ENCODE data around the gene AUTS2. TPM values are rescaled to one million over a fixed set of nuclear protein-coding genes. Genes with fewer than 3 reads are reported as not detected.

Gene AUTS2
- total and polyA plus RNA-seq, 2 donors (not counting 1 experiment from before 2014, with no cell fraction given) = 0.60 to 9.1 TPM

GRCh38 chr7:70799841-70800405 is 1201.6 kb downstream of the AUTS2 start:
- TF ChIP-seq CTCF (conservative IDR thresholded peaks at IDR 0.05 in 1 of 2, IDR thresholded peaks at IDR 0.05 in 1 of 2; ENCODE audit: low read depth in 1 of 2, low read length in 2 of 2) (no peak), EZH2 (IDR thresholded peaks at IDR 0.05; ENCODE audit: low read length, missing control alignments) (no peak)
- Histone ChIP-seq H2AFZ (ENCODE audit: low read length) (no peak overlapping the region), H3K79me2 (ENCODE audit: control insufficient read depth, insufficient read depth, low read length) (no peaks in the 10 kb centered on the region), H4K20me1 (ENCODE audit: control insufficient read depth, extremely low read depth, insufficient read depth, low read length) (no peaks in the 10 kb centered on the region), H3K36me3 (ENCODE audit: control insufficient read depth, insufficient read depth, low read length) (no peaks in the 10 kb centered on the region), H3K9ac (ENCODE audit: insufficient read depth, low read length) (no peak overlapping the region), H3K27me3 (ENCODE audit: control insufficient read depth, insufficient read depth, low read length) (no peaks in the 10 kb centered on the region), H3K4me3 (replicated peaks in 1 of 4; ENCODE audit: control extremely low read depth in 1 of 4, insufficient read depth in 1 of 4, low read depth in 3 of 4, low read length in 4 of 4) (no peak overlapping the region), H3K4me2 (ENCODE audit: extremely low read depth, insufficient read depth, low read length) (no peak overlapping the region), H3K27ac (ENCODE audit: insufficient read depth, low read length) (no peak overlapping the region), H3K9me3 (ENCODE audit: control insufficient read depth, insufficient read depth, low read depth, low read length) (no peaks in the 10 kb centered on the region), H3K4me1 (ENCODE audit: control insufficient read depth, extremely low read depth, insufficient read depth, low read length) (no peaks in the 10 kb centered on the region)
- DNase-seq (ENCODE audit: low read depth in 2 of 2) = no peak

GRCh38 chr7:70805360-70805759 is 1207.1 kb downstream of the AUTS2 start:
- no peak for TF ChIP-seq EZH2 (IDR thresholded peaks at IDR 0.05; ENCODE audit: low read length, missing control alignments)
- no peak for TF ChIP-seq CTCF (conservative IDR thresholded peaks at IDR 0.05 in 1 of 2, IDR thresholded peaks at IDR 0.05 in 1 of 2; ENCODE audit: low read depth in 1 of 2, low read length in 2 of 2)

GRCh38 chr7:70807650-70808049 is 1209.4 kb downstream of the AUTS2 start:
- H3K27me3 ChIP-seq (ENCODE audit: control insufficient read depth, insufficient read depth, low read length) = no peaks in the 10 kb centered on the region
- H2AFZ ChIP-seq (ENCODE audit: low read length) = no peak overlapping the region
- no peaks in the 10 kb centered on the region for H3K36me3 ChIP-seq (ENCODE audit: control insufficient read depth, insufficient read depth, low read length)
- H3K9me3 ChIP-seq (ENCODE audit: control insufficient read depth, insufficient read depth, low read depth, low read length) = no peaks in the 10 kb centered on the region
- H3K4me3 ChIP-seq (replicated peaks in 1 of 4; ENCODE audit: control extremely low read depth in 1 of 4, insufficient read depth in 1 of 4, low read depth in 3 of 4, low read length in 4 of 4) = no peak overlapping the region
- H3K4me2 ChIP-seq (ENCODE audit: extremely low read depth, insufficient read depth, low read length) = no peak overlapping the region
- H3K9ac ChIP-seq (ENCODE audit: insufficient read depth, low read length) = no peak overlapping the region
- no peaks in the 10 kb centered on the region for H4K20me1 ChIP-seq (ENCODE audit: control insufficient read depth, extremely low read depth, insufficient read depth, low read length)
- no peak for TF ChIP-seq CTCF (conservative IDR thresholded peaks at IDR 0.05 in 1 of 2, IDR thresholded peaks at IDR 0.05 in 1 of 2; ENCODE audit: low read depth in 1 of 2, low read length in 2 of 2)
- H3K79me2 ChIP-seq (ENCODE audit: control insufficient read depth, insufficient read depth, low read length) = no peaks in the 10 kb centered on the region
- no peak for DNase-seq (ENCODE audit: low read depth in 2 of 2)
- no peaks in the 10 kb centered on the region for H3K4me1 ChIP-seq (ENCODE audit: control insufficient read depth, extremely low read depth, insufficient read depth, low read length)
- no peak overlapping the region for H3K27ac ChIP-seq (ENCODE audit: insufficient read depth, low read length)

More at GRCh38 chr7:70805360-70805759, 1207.1 kb downstream of the AUTS2 start:
- H3K4me3 ChIP-seq (replicated peaks in 1 of 4; ENCODE audit: control extremely low read depth in 1 of 4, insufficient read depth in 1 of 4, low read depth in 3 of 4, low read length in 4 of 4) = no peak overlapping the region
- H4K20me1 ChIP-seq (ENCODE audit: control insufficient read depth, extremely low read depth, insufficient read depth, low read length) = no peaks in the 10 kb centered on the region
- no peaks in the 10 kb centered on the region for H3K27me3 ChIP-seq (ENCODE audit: control insufficient read depth, insufficient read depth, low read length)
- no peak overlapping the region for H2AFZ ChIP-seq (ENCODE audit: low read length)
- no peak overlapping the region for H3K4me2 ChIP-seq (ENCODE audit: extremely low read depth, insufficient read depth, low read length)
- H3K79me2 ChIP-seq (ENCODE audit: control insufficient read depth, insufficient read depth, low read length) = no peaks in the 10 kb centered on the region
- no peak overlapping the region for H3K27ac ChIP-seq (ENCODE audit: insufficient read depth, low read length)
- no peaks in the 10 kb centered on the region for H3K4me1 ChIP-seq (ENCODE audit: control insufficient read depth, extremely low read depth, insufficient read depth, low read length)
- H3K9ac ChIP-seq (ENCODE audit: insufficient read depth, low read length) = no peak overlapping the region
- peak in 1 of 2 donors; percentile 67 for DNase-seq (ENCODE audit: low read depth in 2 of 2)
- H3K9me3 ChIP-seq (ENCODE audit: control insufficient read depth, insufficient read depth, low read depth, low read length) = no peaks in the 10 kb centered on the region
- no peaks in the 10 kb centered on the region for H3K36me3 ChIP-seq (ENCODE audit: control insufficient read depth, insufficient read depth, low read length)
